ENCODE results near the gene DECR2.
"Not testable (repeated sequence)": the region's sequence is repeated elsewhere in the genome, so short reads cannot be mapped to it uniquely, and the experiment has no call there.

Gene DECR2

DNA sequence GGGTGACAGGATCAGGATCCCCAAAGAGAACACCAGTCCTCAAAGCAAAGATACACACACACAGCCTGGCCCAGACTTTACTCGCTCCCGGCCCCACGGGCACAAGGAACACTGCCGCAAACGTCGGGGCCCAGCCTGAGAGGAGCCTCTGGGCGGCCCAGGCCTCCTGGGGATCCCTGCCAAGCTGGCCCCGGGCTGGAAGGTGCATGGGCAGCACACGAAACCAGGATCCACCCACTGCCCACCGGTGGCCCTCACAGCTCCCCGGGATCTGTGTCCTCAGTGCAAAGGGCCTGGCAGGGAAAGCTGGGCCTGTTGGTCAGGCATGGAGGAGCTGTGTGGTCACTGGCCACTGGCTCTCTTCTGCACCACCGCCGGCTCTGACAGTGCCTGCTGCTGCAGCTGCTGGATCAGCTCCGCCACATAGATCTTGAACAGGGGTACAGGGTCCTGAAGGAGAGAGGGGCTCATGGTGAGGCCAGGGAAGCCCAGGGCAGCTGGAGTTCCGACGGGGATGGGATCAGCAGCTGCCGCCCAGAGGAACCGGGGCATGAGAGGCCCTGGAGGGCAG is 34.3 kb upstream of the DECR2 start:
- no peak for DNase-seq

DNA sequence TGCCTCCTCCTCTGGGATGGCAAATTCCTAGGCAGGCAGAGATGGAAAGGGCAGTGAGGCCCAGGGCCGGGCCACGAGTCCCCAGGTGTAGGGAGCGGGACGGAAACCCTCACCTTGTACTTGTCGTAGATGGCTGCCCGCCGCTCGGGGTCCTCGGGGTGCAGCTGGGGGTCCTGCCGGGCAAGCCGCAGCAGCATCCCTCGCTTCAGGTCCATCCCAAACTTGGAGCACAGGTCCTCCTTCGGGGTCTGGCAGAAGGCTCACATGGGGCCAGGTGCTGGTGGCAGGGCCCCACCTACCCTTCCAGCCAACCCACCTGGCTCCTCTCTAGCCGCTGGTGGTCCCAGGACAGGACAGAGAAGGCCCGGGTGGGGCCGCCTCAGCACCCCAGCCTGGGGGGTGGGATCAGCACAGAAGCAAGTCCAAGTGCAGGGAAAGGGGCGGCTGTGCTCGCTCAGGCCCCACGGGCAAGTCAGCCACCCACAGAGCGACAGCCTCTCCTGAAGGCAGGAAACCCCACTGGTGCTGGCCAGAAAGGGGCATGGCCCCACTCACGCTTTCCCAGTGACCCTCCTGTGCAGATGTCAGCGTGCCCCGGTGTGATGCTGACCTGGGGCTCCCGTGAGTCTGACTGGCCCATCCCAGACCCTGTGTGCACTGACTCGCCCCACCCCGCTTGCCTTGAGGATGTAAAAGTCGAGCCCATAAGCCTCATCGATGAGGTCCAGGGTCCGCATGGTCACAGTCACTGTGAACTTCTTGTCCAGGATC is 33.1 kb upstream of the DECR2 start:
- DNase-seq = no peak

DNA sequence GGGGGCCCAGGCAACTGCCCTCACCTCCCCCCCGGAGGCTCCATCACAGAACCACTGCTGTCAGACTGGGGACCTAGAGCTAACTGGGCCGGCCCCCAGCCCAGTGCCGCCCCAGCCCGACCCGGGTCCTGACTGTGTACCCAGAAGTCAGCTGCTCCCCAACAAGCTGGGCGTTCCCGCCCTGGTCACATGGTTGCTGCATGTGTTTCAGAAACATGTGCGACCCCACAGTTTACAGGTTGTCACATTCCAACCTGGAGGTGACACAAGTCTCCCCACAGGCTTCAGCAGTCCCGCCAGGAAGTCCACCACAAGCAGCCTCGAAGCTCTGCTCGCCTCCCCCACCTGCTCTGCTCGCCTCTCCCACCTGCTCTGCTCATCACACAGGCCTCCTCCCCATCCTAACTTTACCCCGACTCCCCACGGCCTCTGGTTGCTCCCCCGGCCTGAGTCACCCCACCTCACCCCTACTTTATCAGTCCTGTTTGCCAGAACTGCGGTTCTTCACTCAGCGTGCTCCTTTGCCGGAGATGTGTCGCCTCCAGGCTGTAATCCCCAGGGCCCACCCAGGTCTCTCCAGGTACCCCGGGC is 32.3 kb upstream of the DECR2 start:
- DNase-seq = no peak

DNA sequence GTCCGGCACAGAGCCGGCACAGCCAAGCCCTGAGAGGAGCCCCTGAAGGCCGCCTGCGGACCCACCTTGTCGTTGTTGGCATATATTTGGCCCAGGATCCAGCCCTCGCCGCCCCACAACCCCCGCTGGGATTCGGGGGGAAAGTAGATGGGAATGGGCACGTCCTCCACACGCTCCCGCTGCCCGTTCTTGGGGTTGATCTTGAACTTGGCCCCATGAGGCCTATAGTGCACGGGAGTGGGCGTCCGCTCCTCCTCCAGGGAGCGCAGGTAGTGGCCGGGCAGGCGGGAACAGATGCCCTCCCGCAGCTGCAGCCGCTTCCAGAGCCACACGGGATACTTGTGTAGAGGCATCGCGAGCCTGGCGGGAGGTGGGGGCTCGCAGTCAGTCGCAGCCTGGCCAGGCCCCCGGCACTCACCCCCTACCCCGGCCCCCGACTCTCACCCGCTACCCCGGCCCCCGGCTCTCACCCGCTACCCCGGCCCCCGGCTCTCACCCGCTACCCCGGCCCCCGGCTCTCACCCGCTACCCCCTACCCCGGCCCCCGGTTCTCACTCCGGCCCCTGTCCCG is 31.7 kb upstream of the DECR2 start:
- DNase-seq = no peak

DNA sequence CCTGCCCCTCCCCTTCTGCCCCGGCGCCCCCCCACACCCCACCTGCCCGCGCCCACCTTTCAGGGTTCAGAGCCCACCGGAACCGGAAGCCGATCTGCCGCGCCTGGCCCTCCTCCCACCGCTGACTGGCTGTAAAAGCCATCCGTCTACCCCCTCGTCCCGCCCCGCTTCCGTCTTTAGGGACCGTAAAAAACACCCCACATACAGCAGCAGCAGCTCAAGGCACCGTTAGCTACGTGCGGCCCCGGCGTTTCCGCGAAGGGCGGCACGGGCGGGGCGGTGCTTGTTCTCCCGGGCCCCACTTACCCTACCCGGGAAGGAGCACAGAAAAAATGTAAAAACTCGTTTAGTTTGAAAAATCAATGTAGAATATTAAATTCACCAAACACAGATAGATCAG is 31.2 kb upstream of the DECR2 start, which contains the start of gene MRPL28:
Gene MRPL28, minus strand, starts transcription at position 96 of the 400 bp plus-strand sequence. CDS start 320 bp downstream, outside the sequence.
- DNase-seq = peak; percentile 96

DNA sequence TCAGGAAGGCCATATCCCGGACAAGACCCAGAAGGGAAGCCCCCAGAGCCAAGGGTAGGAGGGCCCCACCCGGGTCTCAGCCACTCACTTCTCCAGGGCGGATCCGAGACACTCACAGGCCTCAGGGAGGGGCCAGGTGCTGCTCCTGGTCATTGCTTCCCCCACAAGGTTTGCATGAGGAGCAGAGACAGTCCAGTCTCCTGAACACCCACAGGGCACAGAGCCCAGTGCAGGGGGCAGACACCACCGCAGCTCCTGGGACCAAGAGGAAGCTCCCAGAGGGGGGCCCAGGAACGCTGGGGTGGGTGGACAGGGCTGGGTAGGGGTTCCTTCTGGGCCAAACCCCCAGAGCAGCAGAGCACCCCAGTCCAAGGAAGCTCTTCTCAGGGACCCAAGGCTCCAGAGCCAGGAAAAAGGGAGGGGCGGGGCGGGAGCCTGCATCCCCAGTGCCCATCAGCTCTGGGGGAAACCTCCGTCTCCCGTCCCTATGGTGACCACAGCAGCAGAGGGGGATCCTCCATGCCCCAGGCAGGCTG is 30.6 kb upstream of the DECR2 start:
- DNase-seq = no peak

DNA sequence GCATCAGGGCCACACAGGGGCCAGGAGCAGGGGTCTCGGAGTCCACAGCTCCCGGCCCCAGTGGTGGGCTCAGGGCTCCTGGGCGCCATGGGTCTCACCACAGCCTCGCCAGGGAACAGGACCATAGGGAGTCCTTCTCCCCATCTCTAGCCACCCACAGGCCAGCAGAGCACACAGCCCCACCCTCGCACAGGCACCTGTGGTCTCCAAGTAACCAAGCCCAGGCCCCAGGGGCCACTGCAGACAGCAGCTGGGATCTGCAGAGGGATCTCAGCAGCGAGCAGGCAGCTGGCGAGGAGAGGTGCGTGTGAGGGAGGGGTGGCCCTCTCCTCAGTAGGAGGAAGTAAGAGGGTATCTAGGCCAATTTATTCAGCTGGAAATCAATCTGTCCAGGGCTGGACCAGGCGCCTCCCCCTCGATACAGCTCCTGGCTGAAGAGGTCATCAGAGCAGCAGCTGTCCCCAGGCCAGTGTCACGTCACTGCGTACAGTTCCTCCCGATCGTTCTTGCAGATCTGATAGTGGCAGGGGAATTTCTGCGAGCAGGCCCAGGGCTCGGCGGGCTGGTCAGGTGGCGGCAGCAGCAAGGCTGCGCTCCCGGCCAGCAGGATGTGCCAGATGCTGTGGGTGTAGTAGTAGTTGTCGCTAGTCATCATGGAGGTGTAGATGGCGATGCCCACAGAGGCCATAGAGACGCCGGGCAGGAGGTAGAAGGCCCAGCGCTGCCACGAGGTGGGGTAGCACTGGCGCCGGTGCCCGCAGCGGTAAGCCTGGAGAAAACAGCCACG is 30.0 kb upstream of the DECR2 start:
- no peak for DNase-seq

DNA sequence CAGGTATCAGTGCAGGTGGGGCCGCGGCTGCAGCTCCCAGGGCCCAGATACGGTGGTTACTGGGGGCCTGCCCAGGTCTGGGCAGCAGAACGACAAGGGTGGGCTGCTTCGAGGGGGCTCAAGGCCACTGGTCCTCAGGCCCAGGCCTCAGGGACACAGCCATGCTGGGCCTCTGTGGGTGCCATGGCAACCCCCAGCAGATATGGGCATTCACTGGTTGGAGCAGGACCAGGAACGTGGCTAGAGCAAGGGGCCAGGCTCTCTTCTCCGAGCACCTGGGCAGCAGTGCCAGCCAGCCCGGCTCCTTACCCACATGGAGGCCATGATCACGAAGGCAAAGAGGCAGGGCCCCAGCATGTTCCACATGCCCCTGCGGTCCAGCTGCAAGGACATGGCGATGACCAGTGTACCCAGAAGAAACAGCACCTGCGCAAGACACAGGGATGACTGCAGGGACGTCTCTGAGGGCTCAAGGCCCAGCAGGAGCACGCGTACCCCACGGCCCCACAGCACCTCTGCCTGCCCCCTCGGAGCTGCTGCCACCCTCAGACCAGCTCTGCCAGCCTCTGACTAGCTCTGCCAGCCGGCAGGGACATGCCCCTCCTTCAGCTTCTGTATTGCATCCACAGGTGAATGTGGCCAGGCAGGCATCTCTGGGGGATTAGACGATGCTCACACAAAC is 29.2 kb upstream of the DECR2 start:
- DNase-seq = no peak

DNA sequence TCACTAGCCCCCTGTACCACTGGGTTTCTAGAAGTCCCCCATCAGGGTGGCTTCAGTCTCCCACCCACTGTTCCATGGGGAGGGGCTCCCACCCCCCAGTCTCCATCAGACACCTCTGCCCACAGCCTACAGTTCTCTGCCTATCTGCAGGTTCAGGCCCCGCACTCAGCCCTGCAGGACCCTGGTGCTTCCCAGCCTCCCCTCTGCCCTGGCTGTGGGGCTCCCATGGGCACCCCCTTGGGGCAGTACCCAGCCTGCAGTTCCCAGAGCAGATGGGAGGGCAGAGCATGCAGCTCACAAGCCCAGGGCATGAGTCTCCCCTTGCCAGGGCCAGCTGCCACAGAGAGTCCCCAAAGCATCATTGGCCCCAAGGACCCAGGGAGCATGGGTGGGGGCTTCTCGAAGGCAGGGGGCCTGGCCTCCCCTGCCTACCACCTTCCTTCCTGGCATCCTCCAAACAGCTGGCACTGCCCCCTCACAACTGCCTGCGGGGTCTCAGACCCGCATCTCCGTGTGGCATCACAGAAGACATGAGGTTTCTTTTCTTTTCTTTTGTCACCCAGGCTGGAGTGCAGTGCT is 28.6 kb upstream of the DECR2 start:
- no peak for DNase-seq

DNA sequence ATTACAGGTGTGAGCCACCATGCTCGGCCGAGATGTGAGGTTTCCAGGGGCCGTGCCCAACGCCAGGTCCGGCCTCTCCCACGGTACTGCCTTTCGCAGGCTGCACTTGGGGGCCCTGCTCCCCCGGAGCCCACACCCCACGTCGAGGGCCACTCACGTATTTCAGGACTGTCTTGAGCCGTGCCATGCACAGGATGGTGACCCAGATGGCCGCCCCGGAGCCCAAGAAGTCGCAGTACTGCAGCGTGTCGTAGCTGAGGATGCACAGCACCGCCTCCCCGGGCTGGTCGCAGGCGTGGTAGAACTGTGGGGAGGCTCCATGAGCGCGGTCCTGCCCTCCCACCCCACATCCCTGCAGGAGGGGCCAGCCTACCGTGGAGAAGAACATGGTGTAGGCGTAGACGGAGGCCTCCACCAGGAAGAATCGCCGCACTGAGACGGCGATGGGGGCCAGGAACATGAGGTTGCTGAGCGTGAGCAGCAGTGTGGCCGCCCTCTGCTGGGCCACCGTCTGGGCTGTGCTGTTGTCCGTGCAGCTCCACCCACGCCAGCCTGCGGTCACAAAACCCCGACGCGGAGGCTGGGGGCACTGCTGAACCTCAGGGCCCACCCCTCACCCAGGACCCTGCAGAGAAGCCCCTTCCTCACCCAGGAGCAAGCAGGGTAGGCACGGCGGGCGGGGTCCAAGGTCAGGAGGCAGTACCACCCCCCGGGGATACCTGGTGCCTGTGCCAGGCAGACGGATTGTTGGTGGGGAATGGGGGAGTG is 27.7 kb upstream of the DECR2 start:
- no peak for DNase-seq

DNA sequence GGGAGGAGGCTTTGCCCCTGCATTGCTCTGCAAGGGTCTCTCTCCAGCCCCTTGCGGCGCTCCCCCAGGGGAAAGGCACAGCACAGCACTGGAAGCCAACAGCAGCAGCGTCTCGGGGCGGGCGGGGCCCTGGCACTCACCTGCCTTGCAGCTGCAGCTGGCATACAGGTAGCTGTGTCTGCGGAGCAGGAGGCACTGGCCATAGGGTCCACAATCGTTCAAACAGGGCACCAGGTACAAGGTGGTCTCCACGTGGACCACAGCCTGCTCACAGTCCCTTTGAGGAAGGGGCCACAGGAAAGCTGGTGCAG is 27.1 kb upstream of the DECR2 start:
- no peak for DNase-seq

DNA sequence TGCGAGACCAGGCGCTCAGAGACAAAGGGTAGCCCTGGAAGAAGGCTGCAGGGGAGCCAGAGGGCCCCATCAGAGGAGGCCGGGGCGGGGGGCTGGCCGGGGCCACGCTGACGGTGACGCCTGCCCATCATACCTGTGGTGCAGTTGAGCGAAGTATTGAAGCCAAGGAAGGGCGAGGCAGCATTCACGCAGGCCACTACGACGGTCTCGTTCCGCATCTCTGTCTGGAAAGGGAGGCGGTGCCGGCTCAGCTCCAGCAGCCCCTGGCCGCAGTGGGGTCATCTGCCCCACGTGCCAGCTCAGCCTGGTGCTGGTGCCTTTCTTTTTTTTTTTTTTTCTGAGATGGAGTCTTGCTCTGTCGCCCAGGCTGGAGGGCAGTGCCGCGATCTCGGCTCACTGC is 26.5 kb upstream of the DECR2 start:
- DNase-seq = no peak

DNA sequence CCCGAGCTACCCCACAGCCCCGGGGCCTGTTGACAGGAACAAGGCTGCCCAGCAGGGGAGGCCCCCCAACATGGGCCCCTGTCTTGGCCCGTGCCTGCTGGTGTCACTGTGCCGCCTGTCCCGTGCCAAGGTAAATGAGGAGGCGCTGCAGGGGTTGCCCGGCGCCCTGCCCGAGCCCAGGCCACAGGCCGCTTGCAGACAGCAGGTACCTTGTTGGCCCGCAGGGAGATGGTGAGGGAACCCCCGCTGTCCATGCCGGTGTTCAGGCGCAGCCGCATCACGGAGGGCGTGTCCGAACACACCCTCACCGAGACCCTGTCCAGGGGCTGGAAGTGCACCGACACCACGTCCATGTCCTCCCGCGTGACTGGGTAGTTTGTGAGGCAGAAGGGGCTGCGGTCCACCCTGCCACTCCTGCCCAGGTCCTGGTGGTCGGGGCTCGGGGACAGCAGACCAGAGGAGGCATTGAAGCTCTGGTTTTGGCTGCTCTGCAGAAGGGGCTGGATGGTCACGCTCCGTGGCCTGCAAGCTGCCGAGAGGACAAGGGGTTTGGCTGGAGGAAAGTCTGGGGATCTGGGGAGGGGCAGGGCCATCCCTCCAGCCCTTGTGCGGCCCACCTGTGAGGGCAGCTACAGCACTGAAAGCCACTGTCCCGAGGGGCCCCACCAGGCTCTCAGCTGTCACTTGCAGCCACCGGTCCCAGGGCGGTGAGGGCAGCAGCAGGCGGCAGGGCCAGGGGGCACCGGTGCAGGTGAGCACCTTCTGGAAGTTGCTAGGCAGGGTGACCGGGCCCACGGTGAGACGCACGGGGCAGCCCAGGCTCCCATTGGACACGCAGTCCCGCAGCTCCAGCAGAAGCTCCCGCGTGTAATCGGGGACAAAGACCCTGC is 25.5 kb upstream of the DECR2 start:
- DNase-seq = no peak

DNA sequence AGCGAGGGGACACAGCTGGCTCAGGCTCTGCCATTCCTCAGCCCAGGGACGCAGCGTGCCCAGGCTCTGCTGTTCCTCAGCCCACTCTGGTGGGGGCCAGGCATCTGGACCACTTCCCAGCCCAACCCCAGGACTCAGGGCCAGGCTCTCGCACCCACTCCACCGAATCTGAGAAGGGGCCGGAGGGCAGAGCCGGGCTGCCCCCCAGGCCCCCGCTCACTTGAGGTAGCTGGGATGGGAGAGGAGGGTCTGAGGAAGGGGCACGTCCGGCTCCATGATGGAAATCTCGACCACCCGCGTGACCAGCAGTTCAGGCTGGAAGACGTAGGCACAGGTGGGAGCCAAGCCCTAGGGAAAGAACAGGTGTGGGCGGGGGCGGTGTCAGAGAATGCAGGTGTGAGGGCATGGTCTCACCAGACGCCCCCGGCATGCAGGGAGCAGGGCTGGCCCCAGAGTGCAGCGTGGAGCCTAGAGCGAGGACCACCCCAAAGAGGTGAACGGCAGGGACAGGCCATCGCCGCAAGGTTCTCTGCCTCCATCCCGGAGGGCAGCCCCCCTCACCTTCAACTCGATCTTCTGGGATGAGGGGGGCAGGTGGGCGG is 24.8 kb upstream of the DECR2 start:
- no peak for DNase-seq

DNA sequence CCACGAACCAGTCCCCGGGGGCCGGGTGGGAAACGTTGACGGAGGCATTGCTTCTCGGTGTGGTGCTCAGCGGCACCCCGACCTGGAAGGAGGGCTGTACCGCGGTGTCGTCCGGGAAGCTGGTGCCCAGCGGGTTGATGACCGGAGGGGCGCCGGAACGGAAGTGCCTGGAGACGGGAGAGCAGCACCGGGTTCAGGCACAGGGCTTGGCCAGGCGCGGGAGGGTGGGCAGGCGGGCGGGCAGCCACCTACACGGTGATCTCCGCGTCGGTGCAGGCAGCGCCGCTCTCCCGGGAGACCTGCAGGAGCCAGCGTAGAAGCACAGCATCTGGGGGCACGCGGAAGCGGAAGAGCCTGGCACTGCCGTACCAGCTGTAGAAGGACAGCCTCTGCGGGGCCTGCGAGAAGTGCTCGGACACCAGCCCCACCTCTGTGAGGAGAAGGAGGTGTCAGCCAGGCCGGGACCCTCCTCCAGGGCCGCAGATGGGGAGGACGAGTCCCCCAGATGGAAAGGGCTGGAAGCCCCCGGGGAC is 24.2 kb upstream of the DECR2 start:
- no peak for DNase-seq

DNA sequence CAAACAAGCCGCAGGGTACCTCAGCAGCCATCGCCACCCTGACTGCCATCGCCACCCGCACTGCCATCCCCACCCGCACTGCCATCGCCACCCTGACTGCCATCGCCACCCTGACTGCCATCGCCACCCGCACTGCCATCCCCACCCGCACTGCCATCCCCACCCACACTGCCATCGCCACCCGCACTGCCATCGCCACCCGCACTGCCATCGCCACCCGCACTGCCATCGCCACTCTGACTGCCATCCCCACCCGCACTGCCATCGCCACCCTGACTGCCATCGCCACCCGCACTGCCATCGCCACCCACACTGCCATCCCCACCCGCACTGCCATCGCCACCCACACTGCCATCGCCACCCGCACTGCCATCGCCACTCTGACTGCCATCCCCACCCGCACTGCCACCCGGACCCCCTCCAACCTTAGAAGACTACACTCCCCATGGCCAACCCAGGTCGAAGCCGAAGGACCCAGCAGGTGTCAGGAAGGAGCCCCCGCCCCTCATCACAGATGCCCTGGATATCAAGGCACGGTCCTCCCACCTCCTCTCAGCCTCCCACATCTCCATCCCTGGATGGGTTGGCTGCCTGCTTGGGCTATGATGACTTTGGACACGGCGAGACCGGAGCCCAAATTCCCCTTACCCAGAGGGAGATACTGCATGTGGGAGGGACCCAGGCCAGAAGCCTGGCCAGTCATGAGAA is 23.4 kb upstream of the DECR2 start:
- not testable (repeated sequence) for DNase-seq

DNA sequence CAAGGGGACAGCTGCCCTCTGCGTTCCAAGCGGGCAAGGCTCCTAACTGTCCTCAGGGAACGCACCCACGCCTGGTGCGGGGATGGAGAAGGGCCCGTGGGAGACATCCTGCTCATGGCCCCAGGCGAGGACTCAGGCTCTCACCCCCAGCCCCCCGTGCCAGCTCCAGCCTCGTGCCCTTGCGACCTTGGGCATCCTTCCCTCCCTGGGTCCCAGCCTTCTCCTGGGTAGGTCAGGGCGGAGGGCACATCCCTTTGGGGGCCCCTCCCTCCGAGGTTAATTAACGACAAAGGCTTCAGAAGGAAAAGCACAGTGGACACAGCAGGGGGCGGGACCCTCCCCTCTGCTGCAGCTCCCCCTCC is 22.9 kb upstream of the DECR2 start:
- DNase-seq = no peak

DNA sequence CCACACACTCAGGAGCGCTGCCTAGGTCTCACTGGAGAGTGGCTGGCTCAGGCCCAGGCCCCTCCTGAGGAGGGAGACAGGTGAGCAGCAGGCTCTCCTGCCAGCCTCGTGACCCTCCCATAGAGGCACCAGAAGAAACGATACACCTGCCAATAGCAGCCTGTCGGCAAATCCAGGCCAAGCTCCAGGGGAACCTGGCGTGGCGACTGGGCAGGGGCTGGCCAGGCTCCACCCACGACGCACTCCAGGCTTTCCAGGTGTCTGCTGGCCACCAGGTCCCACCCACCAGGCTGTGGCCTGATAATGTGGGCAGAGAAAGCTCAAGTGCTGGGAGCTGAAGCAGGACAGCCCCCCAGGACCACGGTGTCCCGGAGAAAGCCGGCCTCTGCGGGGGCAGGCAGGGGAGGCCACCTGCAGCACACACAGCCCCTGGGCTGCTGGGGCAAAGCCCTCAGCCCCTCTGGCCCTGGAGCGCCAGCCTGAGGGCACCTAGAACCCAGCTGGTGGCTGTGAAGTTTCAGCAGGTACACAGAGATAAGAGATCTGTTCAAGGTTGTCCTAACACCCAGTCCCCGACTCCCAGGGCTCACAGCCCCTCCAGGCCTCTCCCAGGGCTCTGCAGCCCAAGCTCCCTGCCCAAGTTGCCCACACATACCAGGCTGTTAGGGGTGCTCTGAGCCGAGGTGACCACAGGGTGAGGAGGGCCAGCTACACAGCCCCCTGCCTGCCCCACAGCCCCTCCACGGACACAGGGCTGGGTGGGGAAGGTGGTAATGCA is 22.3 kb upstream of the DECR2 start:
- peak; percentile 96 for DNase-seq
